HAP-1 (cell line): Measurements from ENCODE around the gene AGER.
"Not testable (repeated sequence)": the region's sequence is repeated elsewhere in the genome, so short reads cannot be mapped to it uniquely, and the experiment has no call there.

Experiments used
- DNase-seq, 2 experiments: peaks; one replicate each; pipeline ENCODE4 v3.0.0-alpha.2; 2016 to 2020; ENCODE audit warnings: low spot score in 2 of 2
- H3K27me3 ChIP-seq: fragments of 250-450 bp; sonication (Bioruptor Pico); 2 replicates; pipeline ENCODE4 v1.5.1; 2020; ENCODE audit warnings: low read depth, mild to moderate bottlenecking, moderate library complexity
- H3K36me3 ChIP-seq: fragments of 250-450 bp; sonication (Bioruptor Pico); replicated peaks from 2 replicates; pipeline ENCODE4 v1.5.1; 2020; ENCODE audit warnings: mild to moderate bottlenecking
- H3K4me1 ChIP-seq: fragments of 250-450 bp; sonication (Bioruptor Pico); 2 replicates; pipeline ENCODE4 v1.5.1; 2020; ENCODE audit warnings: mild to moderate bottlenecking
- H3K4me3 ChIP-seq: fragments of 250-450 bp; sonication (Bioruptor Pico); 2 replicates; pipeline ENCODE4 v1.5.1; 2020; ENCODE audit warnings: mild to moderate bottlenecking, moderate library complexity
- H3K9me3 ChIP-seq: fragments of 250-450 bp; sonication (Bioruptor Pico); 2 replicates; pipeline ENCODE4 v1.5.1; 2020; ENCODE audit warnings: mild to moderate bottlenecking, moderate library complexity
- in situ Hi-C: fragments of 300-500 bp; cut with MboI; formaldehyde crosslinking; loops from 3 replicates; pipeline ENCODE4 v1.14.3; 2020; ENCODE audit warnings: low sequenced_read_pairs, inconsistent platforms, mixed read lengths

The AGER gene

DNA sequence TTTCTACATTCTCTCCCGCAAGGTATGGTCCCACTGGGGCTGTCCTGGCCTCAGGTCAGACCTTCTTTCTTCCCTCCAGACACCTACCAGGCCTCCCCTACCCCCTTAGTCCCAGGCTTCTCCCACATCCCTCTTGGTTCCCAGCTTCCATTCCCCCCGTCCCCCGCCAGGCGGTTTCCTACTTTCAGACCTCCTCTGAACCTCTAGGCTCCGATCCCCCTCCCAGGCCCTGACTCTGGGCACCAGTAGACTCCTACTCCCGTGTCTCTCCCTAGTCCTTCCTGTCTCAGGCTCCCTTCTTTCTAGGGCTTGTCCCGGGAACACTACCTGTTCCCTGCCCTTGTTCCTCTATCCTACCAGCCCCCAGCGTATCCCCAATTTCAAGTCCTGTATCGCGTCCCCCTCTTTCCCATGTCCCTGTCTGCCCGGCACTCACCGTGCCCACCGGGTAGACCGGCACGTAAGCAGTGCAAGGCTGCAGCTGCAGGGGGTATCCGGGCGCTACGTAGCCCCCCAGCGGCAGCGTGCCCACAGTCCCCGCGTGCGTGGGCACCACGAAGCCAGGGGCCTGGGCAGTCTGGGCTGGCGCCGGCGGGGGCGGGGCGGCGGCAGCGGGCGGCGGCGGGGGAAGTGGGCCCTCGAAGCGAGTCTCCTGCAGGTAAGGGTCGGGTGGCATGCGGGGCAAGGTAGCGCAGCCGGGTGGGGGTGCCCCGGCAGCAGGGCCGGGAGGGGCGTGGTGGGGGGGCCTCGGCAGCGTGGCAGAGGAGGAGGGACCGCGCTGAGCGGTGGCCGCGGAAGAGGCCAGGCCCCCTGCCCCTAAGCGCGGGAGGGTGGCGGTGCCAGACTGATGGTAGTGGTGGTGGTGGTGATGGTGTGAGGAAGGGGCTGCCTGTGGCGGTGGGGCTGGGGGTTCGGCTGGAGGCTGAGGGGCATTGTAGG is 33.9 kb downstream of the AGER start:
- DNase-seq, result no peak
- Histone ChIP-seq H3K4me1 (peaks cover 9% of the 10 kb centered on the region), H3K27me3 (peaks cover 3% of the 10 kb centered on the region; the same call in 1 of the 2 replicates), H3K36me3 (no peaks in the 10 kb centered on the region; the same call in 1 of the 2 replicates), H3K4me3 (no peak overlapping the region), H3K9me3 (no peaks in the 10 kb centered on the region)
- in situ Hi-C loops, result no loop called here

DNA sequence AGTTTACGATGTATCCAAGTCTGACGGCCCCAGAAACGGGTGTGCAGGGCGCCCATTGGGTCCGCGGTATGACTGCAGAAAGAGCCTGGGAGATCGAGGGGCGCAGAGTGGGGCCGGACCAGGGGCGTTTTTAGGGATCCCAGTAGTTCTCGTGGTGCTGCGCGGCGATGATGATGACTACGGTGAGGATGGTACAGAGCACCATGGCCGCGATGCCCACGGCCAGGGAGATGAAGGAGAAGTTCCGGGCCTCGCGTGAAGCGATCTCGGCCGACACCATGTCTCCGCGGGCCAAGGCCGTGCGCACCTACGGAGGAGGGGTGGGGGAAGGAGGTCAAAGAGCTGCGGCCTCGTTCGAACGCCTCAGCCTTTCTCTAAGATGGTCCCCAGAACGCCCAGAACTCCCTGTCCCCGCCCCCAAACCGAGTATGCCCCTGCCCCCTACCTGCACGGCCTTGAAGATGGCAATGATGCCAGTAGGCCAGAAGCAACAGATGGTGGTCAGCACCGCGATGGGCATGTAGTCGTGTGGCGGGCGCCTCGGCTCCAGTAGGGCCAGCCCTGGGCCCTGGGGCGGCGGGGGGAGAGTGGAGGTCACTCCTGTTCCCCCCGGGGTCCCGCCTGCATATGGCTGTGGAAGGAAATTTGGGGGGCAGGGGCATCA is 34.8 kb downstream of the AGER start:
- Histone ChIP-seq H3K27me3 (peaks cover 3% of the 10 kb centered on the region; the same call in 1 of the 2 replicates), H3K4me3 (no peak overlapping the region), H3K4me1 (peaks cover 7% of the 10 kb centered on the region), H3K9me3 (no peaks in the 10 kb centered on the region), H3K36me3 (no peaks in the 10 kb centered on the region)
- DNase-seq, result no peak
- in situ Hi-C loops, result no loop called here

DNA sequence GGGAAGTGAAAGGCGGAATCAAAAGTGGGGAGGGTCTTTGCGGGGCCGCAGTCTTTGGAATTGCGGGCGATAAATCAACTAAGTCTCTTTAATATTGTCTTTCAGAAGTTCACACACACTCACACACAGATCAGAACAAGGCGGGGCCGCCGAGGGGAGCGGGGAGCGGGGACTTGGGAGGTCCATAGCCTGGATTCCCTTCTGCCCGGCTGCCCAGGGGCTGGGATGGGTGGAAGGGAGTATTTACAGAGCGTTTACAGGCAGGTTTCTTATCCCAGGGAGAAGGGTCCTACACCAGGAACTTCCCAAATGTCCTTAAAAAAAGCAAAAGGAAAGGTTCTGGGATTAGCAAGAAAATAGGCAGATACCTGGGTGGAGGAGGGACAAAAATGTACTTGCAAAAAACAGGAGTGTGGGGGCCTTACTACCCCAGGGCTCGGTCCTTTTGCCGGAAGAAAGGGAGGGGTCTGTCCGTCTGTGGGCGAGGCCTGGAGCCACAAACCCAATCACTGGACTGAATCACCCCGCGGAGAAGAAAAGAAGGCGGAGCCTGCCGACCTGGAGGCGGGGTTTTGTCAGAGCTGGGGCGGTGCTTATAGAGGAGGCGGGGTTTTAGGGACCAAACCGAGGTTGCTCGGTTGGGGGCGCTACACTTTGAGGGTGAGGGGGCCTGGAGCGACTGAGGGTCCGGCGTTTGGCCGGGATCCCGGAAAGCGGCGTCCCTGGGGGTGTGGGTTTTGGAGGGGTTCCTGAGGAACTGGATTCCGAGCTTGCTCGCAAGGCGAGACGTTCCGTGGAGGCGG is 35.6 kb downstream of the AGER start:
- Histone ChIP-seq H3K27me3 (peaks cover 3% of the 10 kb centered on the region; the same call in 1 of the 2 replicates), H3K4me1 (peaks cover 8% of the 10 kb centered on the region), H3K9me3 (no peaks in the 10 kb centered on the region), H3K36me3 (no peaks in the 10 kb centered on the region), H3K4me3 (no peak overlapping the region)
- in situ Hi-C loops, result no loop called here
- no peak for DNase-seq

DNA sequence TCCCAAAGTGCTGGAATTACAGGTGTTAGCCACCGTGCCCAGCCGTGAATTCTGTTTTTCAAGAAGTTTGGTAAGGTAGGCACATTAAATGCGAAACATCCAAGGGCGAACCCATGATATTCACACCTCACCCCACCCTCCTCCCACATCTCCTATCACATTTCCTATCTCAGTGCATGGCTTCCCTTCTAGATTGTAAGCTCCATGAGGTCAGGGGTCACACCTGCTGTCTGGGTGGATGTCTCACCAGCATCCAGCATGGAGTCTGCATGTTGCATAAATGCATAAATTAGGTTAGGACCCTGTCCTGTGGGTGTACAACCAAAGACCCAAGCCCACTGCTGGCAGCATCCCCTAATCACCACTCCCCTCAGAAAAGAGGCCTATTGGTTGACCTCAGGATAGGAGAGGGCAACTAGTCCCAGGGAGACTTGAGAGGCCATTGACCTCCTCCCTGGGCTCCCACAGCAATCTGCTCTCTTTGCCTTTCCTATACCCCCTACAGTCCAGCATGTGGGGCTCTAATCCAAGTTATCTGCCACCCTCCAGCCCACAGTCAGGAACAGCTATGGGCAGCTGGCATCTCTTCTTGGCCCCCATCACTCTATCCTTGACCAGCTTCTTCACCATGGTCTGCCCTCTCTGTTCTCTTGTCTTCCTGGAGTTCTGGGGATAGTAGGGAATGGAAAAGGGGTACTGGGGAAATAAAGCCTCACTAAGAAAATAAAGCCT is 36.5 kb downstream of the AGER start:
- Histone ChIP-seq H3K9me3 (no peaks in the 10 kb centered on the region), H3K4me1 (peaks cover 3% of the 10 kb centered on the region; the same call in 1 of the 2 replicates), H3K4me3 (no peak overlapping the region), H3K27me3 (peaks cover 3% of the 10 kb centered on the region; the same call in 1 of the 2 replicates), H3K36me3 (no peaks in the 10 kb centered on the region)
- in situ Hi-C loops, result no loop called here
- no peak for DNase-seq

DNA sequence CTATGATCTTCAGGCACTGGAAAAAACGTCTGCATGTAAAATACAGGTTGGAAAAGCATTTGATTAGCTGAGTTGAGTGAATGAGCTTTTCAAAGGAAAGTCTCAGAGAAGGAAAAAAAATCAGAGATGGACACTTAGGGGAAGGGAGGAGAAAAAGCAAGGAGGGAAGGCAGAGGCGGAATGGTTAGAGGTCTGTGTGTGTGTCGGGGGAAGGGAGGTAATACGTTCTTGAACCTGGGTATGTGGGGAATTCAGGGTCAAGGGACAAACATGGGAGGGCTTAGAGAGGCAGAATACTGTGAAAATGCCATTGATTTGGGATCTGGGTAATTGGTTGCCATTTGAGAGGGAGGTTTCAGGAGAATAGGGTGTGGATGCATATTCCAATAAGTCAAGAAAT is 37.4 kb downstream of the AGER start:
- Histone ChIP-seq H3K4me1 (peaks cover 3% of the 10 kb centered on the region; the same call in 1 of the 2 replicates), H3K9me3 (no peaks in the 10 kb centered on the region), H3K36me3 (no peaks in the 10 kb centered on the region), H3K27me3 (peaks cover 3% of the 10 kb centered on the region; the same call in 1 of the 2 replicates), H3K4me3 (no peak overlapping the region)
- in situ Hi-C loops, result no loop called here
- no peak for DNase-seq

DNA sequence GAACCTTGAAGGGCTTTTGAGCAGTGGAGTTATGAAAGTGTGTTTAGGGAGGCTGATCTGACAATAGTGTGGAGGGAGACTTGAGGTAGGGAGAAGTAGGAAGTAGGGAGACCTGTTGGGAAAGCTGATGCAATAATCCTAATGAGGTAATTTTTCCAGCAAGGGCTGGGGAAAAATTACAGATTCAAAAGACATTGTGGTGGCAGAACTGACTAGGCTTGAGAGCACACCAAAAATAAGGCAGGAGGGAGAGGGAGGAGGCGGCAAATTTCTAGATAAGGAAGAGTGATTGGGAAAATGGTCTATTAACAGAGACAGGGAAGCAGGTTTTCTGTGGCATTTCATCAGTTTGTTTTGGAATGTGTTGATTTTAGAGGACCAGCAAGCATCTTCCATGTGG is 37.8 kb downstream of the AGER start:
- no peak for DNase-seq
- Histone ChIP-seq H3K4me1 (peaks cover 3% of the 10 kb centered on the region; the same call in 1 of the 2 replicates), H3K27me3 (peaks cover 3% of the 10 kb centered on the region; the same call in 1 of the 2 replicates), H3K9me3 (no peaks in the 10 kb centered on the region), H3K36me3 (no peaks in the 10 kb centered on the region), H3K4me3 (no peak overlapping the region)
- in situ Hi-C loops, result no loop called here

DNA sequence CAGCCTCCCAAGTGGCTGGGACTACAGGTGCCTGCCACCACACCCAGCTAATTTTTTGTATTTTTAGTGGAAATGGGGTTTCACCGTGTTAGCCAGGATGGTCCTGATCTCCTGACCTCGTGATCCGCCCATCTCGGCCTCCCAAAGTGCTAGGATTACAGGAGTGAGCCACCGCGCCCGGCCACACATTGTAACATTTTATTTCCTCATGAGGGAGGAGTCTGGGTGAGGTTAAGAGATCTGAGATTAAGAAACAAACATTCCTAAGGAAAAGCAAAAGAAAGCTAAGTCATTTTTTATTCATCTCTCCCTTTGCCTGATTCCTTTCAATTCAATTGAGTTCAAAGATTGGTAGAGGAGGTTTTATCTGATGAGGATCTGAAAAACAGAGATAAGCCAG is 39.8 kb downstream of the AGER start:
- H3K4me1 ChIP-seq, H3K27me3 ChIP-seq, in situ Hi-C loops, H3K4me3 ChIP-seq, H3K36me3 ChIP-seq, DNase-seq, H3K9me3 ChIP-seq: not testable (repeated sequence)

DNA sequence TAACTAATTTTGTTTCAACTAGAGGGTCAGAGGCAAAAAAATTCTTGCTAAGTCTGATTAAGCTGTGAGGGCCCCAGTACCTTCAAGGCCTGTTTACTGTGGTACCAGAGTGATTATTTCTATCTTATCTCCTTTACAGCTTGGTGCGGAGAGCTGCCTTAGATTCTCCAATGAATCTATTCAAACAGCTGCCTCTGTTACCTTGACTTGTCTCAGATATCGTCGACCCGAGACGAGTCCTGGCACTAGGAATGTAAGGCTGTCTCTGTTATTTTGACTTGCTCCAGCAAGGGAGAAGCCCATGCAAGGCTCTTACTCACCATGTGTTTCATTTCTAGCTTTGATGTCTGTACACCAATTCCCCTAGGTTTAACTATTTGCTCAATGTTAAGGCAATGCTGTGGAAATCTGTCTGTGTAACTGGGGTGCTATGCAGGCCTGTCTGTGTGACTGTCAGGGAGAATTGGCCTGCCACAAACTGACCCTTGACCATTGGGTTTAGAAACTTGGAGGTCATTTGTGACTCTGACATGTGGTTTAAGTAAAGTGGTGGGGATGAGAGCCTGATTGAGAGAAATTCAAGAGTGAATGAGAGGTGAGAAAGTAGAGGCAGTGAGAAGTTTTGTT is 43.5 kb downstream of the AGER start:
- DNase-seq, result no peak
- in situ Hi-C loops, result no loop called here

DNA sequence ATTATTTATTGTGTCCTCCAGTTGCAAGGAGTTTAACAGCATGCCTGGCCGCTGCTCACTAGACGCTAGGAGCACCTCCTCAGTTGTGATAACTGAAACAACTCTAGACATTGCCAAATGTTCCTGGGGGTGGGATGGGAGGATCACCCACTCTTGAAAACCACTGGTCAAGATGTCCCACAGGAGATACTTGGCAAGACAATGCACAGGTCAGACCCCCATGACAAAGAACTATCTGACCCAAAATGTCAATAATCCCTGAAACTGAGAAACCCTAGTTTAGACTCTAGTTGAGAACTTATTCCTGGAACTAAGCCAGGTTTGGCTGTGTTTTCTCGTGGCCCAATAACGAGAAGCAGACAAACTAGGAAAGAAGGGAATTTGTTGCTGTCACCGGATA is 44.5 kb downstream of the AGER start:
- H3K27me3 ChIP-seq, result 0 out of 2 replicates have a peak, but pooled peaks cover 4% of the 10 kb centered on the region
- no peak for DNase-seq
- H3K4me3 ChIP-seq, result no peak overlapping the region
- H3K36me3 ChIP-seq, result no peaks in the 10 kb centered on the region
- in situ Hi-C loops, result no loop called here
- no peaks in the 10 kb centered on the region for H3K9me3 ChIP-seq
- peaks cover 5% of the 10 kb centered on the region for H3K4me1 ChIP-seq

More for the DNA sequence above, 43.5 kb downstream of the AGER start:
- Histone ChIP-seq H3K36me3 (no peaks in the 10 kb centered on the region), H3K4me3 (no peak overlapping the region), H3K4me1 (peaks cover 5% of the 10 kb centered on the region), H3K9me3 (no peaks in the 10 kb centered on the region), H3K27me3 (0 out of 2 replicates have a peak, but pooled peaks cover 4% of the 10 kb centered on the region)

DNA sequence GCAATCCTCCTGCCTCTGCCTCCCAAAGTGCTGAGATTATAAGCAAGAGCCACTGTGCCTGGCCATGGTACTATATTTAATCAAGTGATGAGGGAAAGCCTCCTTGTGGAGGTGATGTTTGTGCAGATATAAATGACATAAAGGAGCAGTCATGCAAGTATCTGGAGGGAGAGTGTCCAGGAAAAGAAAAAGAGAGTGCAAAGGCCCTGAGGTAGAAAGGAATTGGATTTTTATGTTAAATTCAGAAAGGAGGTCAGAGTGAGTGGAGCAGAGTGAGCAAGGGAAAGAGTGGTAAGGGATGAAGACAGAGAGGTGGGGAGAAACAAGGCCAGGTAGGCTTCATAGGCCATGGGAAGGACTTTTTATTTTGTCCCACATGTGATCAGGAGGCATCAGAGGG is 46.6 kb downstream of the AGER start:
- no peak for DNase-seq
- Histone ChIP-seq H3K4me3 (no peak overlapping the region), H3K9me3 (no peaks in the 10 kb centered on the region), H3K36me3 (no peaks in the 10 kb centered on the region), H3K4me1 (peaks cover 2% of the 10 kb centered on the region; the same call in 1 of the 2 replicates), H3K27me3 (0 out of 2 replicates have a peak, but pooled peaks cover 4% of the 10 kb centered on the region)
- in situ Hi-C loops, result no loop called here

DNA sequence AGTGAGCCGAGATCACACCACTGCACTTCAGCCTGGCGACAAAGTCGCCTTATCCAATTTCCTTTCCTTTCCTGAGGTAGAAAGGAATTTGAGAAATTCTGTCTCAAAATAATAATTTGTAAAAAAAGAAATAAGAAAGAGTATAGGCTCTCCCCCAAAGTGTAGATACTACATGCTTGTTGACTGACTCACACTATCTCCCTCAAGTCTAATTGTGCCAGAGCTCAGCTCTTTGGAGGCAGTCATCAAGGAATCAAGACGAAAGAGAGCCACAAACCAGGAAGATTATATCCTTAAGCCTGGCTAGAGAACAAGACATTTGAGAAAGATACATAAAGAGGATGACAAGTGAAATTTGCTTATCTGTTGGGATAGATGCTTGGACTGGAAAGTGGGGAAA is 50.3 kb downstream of the AGER start:
- H3K9me3 ChIP-seq, result no peaks in the 10 kb centered on the region
- H3K4me3 ChIP-seq, result no peak overlapping the region
- H3K36me3 ChIP-seq, result no peaks in the 10 kb centered on the region
- 0 out of 2 replicates have a peak, but pooled peaks cover 4% of the 10 kb centered on the region for H3K27me3 ChIP-seq
- peaks cover 12% of the 10 kb centered on the region for H3K4me1 ChIP-seq
- in situ Hi-C loops, result no loop called here
- DNase-seq, result no peak

DNA sequence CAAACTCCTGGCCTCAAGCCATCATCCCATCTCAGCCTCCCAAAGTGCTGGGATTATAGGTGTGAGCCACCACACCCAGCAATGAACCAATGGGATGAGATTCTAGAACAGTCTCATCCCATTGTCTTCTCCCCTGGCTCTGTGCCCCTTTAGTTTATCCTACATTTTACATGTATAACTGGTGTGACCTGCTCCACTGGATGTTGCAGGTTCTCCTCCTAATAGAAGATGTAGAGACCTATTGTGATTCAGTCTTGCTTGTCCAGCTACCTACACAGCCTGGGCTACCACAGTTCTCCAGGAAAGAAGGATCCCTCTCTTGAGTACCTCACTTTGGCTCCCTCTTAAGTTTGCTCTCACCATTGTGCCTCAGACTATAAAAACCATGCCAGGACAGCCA is 51.9 kb downstream of the AGER start:
- no peak for DNase-seq
- H3K27me3 ChIP-seq, result 0 out of 2 replicates have a peak, but pooled peaks cover 4% of the 10 kb centered on the region
- no peaks in the 10 kb centered on the region for H3K9me3 ChIP-seq
- H3K36me3 ChIP-seq, result 0 out of 2 replicates have a peak, but pooled peaks cover 3% of the 10 kb centered on the region
- peaks cover 16% of the 10 kb centered on the region for H3K4me1 ChIP-seq
- H3K4me3 ChIP-seq, result no peak overlapping the region
- in situ Hi-C loops, result no loop called here
